GM19035 (cell line): ENCODE measurements around the gene PLA1A.
"Not testable (repeated sequence)": the region's sequence is repeated elsewhere in the genome, so short reads cannot be mapped to it uniquely, and the experiment has no call there.

ENCODE experiments used
- ATAC-seq: cut with Tn5 transposase; IDR thresholded peaks from one replicate; pipeline ENCODE4 v1.9.1; 2021; ENCODE audit not compliant: unreplicated experiment

The PLA1A gene, protein sequence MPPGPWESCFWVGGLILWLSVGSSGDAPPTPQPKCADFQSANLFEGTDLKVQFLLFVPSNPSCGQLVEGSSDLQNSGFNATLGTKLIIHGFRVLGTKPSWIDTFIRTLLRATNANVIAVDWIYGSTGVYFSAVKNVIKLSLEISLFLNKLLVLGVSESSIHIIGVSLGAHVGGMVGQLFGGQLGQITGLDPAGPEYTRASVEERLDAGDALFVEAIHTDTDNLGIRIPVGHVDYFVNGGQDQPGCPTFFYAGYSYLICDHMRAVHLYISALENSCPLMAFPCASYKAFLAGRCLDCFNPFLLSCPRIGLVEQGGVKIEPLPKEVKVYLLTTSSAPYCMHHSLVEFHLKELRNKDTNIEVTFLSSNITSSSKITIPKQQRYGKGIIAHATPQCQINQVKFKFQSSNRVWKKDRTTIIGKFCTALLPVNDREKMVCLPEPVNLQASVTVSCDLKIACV

DNA sequence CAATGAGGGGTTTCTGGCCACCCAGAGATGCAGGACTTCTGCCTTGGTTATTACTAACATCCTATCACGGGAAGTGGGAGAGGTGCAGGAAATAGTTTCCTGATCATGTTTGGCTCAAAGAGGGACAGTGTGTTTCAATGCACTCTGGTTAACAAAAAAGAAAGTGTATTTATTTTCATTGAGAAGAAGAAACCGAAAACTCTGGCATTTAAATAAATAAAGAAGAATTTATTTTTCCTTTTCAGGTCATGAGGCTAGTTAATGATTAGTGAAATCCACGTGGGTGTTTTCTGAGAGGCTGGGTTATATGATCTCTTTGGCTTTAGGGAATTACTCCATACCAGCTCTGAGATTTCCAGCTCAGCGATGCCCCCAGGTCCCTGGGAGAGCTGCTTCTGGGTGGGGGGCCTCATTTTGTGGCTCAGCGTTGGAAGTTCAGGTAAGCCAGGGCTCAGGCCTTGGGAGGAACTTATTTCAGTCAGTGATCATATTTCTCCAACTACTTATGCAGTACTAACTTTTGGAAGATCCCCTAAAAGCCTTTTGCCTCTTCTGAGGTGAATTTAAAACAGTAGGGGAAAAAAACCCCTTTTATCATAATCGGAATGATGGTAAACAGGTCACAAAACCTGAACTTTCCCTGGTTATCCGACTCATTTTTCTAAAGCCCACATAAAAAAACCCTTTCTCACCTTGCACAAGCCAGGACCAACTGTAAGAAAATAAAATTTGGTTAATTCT lies at the start of gene PLA1A:
PLA1A (plus strand) TSS at position 338 of the 741 bp plus-strand sequence; CDS start at position 367, 29 bp downstream.
- ATAC-seq, result no peak

DNA sequence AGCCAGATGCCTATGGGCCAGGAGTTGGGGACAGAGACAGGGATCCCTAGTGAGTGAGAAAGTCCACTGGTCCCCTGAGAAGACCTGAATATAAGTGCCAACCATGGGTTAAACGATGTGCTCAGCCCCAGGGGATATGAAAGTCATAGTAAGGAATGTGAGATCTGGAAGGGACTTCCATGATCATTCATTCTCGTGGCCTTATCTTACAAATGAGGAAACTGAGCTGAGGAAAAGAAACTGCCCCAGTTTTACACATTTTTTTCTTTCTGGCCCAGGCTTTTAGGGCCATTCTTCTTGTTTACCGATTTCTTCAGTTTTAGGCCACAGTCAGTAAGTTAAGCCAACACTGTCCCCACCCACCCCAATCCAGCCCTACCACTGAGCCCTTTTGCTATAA lies 49.3 kb upstream of the PLA1A start:
- no peak for ATAC-seq

DNA sequence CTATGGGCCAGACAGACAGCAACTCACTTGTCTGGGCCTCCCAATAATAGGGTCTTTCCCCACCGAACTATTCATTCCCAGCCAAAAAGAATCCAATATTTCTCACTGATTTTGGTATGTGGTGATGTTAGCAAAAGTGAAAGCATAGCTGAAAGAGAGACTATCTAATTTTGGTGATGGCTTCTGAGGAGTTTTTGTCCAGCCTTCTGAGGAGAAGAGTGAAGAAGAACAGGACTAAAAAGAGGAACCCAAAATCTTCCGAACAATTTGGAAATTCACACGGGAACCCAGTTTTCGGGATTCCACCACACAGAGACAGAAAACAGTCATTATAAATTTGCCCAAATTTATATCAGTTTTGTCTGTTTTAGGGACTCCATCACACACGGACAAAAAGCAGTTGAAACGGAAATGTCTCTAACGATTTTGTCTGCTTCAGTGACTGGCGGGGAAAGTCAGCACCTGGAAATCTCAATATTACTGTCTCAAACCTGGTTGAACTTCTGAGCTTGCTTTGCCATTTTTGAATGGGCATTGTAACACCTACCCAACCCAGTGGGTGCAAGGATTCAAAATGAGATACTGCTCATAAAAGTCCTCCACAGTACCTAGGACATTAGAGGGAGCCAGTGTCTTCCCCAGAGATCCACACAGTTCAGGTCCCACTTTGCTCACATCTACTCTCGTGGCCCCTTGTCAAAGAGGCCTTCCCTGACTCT lies 47.3 kb upstream of the PLA1A start:
- no peak for ATAC-seq

DNA sequence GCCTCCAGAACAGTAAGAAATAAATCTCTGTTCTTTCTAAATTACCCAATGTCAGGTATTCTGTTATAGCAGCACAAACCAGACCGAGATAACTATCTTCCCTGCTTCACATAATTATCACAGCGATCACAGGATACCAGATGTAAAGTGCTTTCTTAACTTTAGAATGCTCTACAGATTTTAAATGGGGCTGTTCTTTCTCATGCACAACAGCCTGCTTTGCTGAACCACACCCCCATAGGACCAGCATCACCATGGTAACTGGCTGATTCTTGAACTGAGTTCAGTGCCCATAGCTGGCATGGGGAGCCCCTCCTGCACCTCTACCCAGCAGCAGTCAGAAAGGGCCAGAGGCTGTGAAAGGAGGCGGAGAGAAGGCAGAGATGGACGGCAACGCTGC lies 46.1 kb upstream of the PLA1A start:
- ATAC-seq, result no peak

DNA sequence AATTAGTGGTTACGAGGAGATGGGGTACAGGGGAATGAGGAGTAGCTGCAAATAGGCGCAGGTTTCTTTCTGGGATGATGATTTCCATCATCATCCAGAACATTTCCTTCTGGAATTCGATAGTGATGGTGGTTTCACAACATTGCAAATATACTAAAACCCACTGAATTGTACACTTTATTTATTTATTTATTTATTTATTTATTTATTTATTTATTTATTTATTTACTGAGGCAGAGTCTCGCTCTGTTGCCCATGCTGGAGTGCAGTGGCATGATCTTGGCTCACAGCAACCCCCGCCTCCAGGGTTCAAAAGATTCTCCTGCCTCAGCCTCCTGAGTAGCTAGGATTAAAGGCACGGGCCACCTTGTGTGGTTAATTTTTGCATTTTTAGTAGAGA lies 44.8 kb upstream of the PLA1A start:
- ATAC-seq, result not testable (repeated sequence)

DNA sequence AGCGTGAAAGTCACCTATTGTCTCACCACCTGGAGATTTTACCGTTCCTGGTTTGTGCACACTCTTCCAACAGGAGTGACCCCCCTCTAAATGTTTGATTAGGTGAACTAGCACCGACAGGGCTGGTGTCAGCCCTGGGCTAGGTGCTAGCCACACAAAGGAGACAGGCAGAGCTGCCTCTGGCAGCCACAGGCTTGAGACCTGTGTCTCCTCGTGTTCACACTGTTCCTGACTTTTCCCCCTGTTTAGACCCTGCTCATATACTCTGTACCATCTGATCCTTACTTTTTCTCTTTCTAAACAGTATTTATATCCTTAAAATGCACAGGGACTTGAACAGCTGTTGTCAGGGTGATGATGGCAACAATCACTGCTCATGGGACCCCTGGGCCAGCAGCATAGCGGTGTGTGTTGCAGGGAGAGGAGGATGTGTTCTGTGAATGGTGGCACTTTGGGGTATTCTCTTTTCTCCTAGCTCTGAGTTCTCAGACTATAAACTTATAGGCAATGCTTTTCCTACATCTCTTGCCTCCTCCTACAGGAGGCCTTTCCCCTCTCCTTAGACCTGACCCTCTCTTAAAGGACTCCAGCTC lies 43.8 kb upstream of the PLA1A start:
- no peak for ATAC-seq

DNA sequence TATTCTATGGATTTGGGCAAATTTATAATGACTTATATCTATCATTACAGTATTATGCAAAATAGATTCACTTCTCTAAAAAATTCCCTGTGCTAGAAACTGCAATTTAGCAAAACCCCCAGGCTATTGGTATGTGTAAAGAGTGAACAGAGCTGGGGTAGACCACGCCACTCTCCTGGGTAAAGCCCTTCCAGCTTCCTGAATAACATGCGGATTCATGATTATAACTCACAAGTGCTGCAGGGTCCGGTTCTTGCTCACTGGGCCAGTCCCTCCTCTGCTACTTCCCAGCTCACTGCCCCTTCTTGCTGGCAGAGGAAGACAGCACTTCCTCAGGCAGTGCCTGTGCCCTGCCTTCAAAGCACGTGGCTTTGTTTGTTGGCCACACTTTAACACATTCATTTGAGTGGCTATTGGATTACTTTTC lies 42.4 kb upstream of the PLA1A start:
- ATAC-seq, result no peak

DNA sequence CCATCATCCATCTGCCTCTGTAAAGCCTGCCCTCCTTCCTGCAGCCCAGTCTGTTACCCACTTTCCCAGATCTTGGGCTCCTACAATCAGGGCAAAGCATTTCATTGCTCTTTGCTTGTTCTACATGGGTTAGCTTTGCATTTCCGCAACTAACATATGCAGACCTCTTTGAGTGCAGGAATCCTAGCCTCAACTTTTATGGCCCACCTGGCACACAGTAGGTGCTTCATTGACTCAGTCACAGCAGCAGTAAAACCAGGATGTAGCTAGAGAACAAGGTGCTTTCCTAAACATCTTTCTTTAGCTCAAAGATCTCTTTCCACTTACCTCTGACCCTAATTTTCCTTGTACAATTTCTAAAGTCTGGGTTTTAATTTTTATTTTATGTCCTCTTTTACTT lies 41.8 kb upstream of the PLA1A start:
- no peak for ATAC-seq

DNA sequence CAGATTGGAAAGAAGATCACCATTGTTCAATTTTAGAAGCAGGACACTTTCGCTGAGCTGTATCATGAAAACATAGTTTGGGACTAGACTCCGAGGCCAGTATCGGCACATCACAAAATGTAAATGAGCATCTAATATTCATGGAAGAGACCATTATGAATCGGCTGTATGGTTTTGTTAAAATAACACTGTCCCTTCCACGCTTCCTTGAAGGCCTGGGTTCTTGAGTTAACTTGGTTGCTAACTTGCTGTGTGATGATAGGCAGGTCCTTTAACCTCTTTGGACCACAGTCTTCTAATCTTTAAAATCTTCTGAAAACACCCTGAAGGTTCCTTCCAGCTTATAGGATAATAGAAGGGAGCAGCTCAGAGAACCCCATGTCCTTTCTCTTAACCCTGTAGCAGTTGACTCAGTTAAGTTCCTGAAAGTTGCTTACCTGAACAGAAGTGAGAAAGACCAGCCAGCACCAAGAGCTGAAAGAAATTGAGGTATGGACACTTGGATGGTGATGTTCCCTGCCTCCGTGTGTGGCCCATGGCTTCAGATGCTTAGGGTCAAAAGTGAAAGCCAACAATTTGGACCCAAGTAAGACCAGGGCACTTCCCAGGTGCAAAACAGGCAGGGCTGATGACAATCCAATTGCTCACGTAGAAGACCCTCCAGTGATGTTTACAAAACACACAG lies 40.4 kb upstream of the PLA1A start:
- no peak for ATAC-seq

DNA sequence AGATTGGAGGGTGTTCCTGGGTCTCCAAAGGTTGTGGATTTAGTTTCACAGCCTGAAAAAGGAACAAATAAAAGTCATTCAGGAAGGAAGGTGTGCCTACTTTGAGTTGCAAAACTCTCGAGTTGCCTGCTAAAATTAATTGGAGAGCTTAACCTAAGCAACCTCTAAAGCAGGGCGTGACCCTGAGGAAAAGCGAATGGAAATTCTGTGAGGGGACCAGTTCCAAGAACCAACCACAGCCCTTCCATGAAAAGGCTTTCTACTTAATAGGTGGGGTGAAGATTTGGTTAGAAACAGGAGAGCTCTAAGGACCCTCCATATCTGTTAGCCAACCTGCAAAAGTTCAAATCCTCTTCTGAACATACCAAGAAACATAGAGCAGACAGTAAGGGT lies 39.8 kb upstream of the PLA1A start:
- no peak for ATAC-seq

DNA sequence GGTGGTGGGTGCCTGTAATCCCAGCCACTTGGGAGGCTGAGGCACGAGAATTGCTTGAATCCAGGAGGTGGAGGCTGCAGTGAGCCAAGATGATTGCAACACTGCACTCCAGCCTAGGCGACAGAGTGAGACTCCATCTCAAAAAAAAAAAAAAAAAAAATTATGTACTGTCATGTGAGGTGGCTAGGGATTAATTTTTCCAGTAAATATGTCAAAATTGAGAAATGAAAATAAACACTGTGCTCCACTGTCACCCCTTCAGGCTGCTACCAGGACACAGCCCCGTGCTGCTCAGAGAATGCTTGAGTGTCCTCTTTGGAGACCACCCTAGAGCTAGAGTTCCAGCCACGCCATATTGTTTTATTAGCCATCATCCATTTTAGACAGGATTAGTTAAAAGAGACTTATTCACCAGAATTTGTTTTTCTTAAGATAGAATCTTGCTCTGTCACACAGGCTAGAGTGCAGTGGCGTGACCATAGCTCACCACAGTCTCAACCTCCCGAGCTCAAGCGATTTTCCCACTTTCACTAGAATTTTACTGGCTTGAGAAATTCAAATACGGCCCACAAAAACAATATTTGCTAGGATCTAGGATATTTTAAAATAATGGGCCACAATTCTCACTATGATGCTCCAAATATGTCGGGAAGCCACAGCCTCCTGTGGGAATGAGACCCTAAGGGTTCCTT lies 38.9 kb upstream of the PLA1A start:
- ATAC-seq, result no peak

DNA sequence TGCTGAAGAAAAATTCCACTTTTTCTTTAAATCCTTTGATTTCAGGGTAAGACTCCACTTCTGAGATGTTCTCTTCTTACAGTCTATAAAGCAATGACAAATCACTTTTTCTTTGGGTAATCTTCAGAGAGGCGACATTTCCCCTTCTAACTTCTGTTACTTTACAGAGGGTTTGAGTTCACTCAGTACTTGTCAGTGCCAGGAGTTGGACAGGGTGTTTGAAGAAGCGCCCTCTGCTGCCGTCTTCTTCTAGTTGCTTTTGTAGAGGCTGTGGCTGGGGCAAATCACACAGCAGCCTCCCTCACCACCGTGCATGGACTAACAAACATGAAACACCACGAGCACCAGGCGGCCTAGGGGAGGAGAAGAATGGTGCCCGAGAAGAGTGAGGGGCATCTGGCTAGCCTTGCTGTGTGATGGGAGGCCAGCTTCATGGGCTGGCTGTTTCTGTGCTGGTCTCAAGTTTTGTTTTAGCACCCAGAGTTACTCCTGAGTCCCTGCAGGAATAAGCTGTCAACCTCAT lies 38.2 kb upstream of the PLA1A start, which contains the start of gene CD80:
CD80 (minus strand) TSS at position 174 of the 523 bp plus-strand sequence. CDS start 1,886 bp downstream, outside the sequence.
- ATAC-seq, result peak; percentile 52

DNA sequence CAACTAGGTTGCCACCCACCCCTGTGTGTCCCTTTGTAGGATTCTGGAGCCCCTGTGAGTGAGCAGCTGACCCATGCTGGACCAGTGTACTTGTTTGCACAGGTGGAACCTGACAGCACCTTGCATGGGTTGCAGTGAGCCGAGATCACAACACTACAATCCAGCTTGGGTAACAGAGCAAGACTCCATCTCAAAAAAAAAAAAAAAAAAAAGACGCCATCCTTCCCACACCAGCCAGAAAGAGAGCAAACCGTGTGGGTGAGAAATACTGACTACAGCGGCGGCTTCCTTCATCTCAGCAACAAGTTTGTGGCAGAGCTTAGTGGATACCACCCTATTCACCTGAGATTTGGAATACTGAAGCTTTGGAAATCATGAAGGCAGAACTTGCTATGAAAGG lies 37.5 kb upstream of the PLA1A start:
- no peak for ATAC-seq

DNA sequence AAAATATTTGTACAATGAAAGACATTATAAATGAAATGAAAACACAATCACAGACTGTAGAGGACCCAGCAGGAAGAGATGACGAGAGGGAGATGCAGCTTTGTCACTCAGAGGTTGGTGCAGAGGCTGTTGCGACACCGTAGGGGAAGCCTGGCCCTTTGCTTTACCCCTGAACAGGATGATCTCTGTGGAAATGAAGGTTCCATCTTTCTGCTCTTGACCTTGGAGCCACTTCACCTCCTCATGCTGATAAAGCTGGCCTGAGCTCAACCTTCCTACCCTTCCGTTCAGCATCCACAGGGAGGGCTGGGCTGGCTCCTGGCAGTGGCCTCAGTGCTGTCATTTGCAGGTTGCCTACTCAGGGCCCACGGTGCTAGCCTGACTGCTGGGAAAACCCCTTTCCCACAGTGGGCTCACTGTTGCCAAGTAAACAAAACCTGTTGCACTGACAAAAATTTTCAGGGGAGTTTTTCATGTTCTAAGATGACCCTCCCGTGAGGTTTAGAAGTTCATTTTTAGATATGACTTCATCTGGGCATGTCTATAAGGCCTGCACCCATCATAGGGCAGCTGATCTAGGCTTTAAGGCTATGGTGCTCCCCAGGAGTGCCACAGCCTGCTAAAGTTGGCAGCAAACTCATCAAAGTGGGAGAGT lies 35.3 kb upstream of the PLA1A start:
- ATAC-seq, result peak; percentile 70

DNA sequence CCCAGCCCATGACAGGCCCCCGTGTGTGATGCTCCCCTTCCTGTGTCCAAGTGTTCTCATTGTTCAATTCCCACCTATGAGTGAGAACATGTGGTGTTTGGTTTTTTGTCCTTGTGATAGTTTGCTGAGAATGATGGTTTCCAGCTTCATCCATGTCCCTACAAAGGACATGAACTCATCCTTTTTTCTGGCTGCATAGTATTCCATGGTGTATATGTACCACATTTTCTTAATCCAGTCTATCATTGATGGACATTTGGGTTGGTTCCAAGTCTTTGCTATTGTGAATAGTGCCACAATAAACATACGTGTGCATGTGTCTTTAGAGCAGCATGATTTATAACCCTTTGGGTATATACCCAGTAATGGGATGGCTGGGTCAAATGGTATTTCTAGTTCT lies 34.4 kb upstream of the PLA1A start:
- not testable (repeated sequence) for ATAC-seq

DNA sequence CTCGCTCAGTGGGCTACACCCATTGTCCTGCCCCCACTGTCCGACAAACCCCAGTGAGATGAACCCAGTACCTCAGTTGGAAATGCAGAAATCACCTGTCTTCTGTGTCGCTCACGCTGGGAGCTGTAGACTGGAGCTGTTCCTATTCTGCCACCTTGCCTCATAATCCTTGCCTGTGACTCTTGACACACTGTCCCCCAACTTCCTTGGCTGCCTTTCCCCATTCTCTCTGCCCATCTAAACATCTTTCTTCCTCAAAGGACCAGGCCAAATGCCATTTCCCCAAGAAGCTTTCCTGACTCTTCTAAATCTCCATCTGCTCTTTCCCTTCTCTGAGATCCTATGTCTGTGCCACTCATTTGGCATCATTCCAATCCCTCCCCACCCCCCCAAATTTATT lies 28.5 kb upstream of the PLA1A start:
- ATAC-seq, result no peak

DNA sequence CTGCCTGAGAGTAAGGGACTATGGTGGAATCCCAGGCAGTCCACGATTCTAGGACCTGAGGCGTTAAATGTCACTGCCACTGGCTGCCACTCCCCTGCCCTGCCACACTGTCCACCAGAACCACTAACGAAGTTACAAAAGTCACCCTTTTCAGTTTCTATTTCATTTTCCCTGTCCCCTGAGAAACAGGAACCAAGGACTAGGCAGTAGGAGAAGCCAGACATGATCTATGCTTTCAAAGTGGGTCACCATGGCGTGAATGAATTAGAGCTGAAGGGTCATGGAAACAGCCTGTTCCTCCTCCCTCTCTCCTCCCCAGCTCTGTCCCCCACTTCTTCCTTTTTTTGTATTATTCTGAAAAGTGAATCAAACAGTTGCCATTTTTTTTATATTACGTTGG lies 27.5 kb upstream of the PLA1A start:
- no peak for ATAC-seq

DNA sequence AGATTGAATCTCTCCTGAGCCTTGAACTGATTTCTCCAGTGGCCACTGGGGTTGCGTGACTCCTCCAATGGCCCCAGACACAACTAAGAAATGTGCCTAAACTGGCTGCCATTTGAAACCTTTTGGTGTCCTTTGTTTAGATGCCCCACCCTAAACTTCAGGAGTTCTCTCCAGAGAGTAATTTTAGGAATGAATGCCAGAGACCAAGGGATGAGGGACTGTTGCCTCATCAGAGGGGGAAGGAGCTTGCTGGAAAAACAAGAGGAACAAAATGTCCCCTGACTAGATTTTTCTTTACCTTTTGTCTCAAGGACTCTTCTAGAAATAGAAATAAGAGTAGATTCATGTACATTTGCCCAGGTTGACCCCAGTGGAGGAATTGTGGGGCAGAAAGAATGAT lies 26.5 kb upstream of the PLA1A start:
- ATAC-seq, result no peak

DNA sequence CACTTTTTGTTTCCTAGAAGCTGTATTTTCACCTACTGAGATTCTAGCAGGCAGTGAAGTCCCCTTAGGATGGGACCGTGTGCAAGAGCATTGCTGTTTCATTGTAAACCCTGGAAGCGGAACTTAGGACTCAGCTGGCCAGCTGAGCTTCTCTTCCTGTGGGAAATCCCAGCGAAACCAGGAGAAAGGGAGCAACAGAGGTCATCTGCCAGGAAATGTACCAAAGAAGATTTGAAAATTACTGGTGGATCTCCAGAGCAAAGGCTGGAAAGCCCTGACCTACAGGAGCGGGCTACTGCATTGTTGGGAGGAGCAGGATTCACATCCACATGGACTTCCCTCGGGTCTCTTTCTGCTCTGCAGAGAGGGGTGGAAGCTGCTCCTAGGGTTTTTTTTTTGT lies 26.0 kb upstream of the PLA1A start:
- no peak for ATAC-seq
